K562 (cell line): ENCODE data around the gene MPDZ. TPM values are rescaled to one million over a fixed set of nuclear protein-coding genes. Genes with fewer than 3 reads are reported as not detected.
A peak's percentile ranks its signal among the peaks of the same experiment; 100 is the strongest.

Experiments
- BRD9 ChIP-seq: fragments of 450-650 bp; IDR thresholded peaks from 2 replicates; pipeline ENCODE4 v1.6.1; 2018; ENCODE audit warnings: low read depth; ENCODE audit not compliant: partially characterized antibody
- ETV5 ChIP-seq: sonication (generic); formaldehyde crosslinking; IDR thresholded peaks from 2 replicates; pipeline ENCODE4 v1.4.0; 2020; ENCODE audit warnings: low read depth, mild to moderate bottlenecking, missing genetic modification reagents
- HMG20A ChIP-seq: fragments of 450-650 bp; formaldehyde crosslinking; conservative IDR thresholded peaks from 2 replicates; pipeline ENCODE4 v1.4.0; 2020; ENCODE audit warnings: mild to moderate bottlenecking, mixed read lengths
- HOXB6 ChIP-seq: fragments of 250-450 bp; sonication (Bioruptor Pico); IDR thresholded peaks from 2 replicates; pipeline ENCODE4 v1.5.1; 2022; ENCODE audit warnings: mild to moderate bottlenecking, borderline replicate concordance
- KLF10 ChIP-seq: fragments of 250-450 bp; sonication (Bioruptor Pico); IDR thresholded peaks from 2 replicates; pipeline ENCODE4 v1.6.1; 2021; ENCODE audit warnings: matching md5 sums
- NFYB ChIP-seq: IDR thresholded peaks from 2 replicates; pipeline ENCODE4 v1.6.1; 2011; ENCODE audit warnings: mild to moderate bottlenecking, moderate library complexity; ENCODE audit not compliant: insufficient read length; ENCODE audit errors: extremely low read depth
- NR2C1 ChIP-seq, 2 experiments: fragments of 450-650 bp; IDR thresholded peaks; 2 replicates each; pipeline ENCODE4 v1.6.1; 2017; ENCODE audit warnings: mild to moderate bottlenecking in 2 of 2, antibody characterized with exemption in 1 of 2, inconsistent platforms in 1 of 2, missing compliant biosample characterization in 1 of 2, missing genetic modification characterization in 1 of 2
- PCBP1 ChIP-seq: fragments of 200-400 bp; formaldehyde crosslinking; IDR thresholded peaks from 2 replicates; pipeline ENCODE4 v1.6.1; 2018; ENCODE audit warnings: mild to moderate bottlenecking, low read depth, low read length; ENCODE audit not compliant: poor library complexity, severe bottlenecking
- POLR3A ChIP-seq: IDR thresholded peaks from 2 replicates; pipeline ENCODE4 v1.6.1; 2011; ENCODE audit warnings: borderline replicate concordance, mild to moderate bottlenecking, moderate library complexity; ENCODE audit not compliant: insufficient read length, insufficient read depth; ENCODE audit errors: extremely low read depth
- PPARD ChIP-seq: fragments of 250-450 bp; sonication (Bioruptor Pico); IDR thresholded peaks from 2 replicates; pipeline ENCODE4 v1.8.0; 2022; ENCODE audit warnings: inconsistent platforms, mild to moderate bottlenecking, moderate library complexity
- RBBP5 ChIP-seq: fragments of 200-600 bp; sonication (generic); IDR thresholded peaks from 2 replicates; pipeline ENCODE4 v1.6.1; 2012; ENCODE audit warnings: borderline replicate concordance, mild to moderate bottlenecking, low read length, control low read depth, inconsistent platforms; ENCODE audit not compliant: insufficient read depth, poor library complexity, severe bottlenecking
- RCOR1 ChIP-seq, 2 experiments: IDR thresholded peaks; 2 replicates each; pipeline ENCODE4 v1.6.1; 2012; ENCODE audit warnings: low read depth in 2 of 2, low read length in 2 of 2, borderline replicate concordance in 1 of 2, improper control_type of control experiment in 1 of 2
- TAF9B ChIP-seq: fragments of 450-650 bp; IDR thresholded peaks from 2 replicates; pipeline ENCODE4 v1.6.1; 2018; ENCODE audit warnings: mild to moderate bottlenecking; ENCODE audit not compliant: partially characterized antibody
- U2AF2 ChIP-seq: fragments of 200-400 bp; formaldehyde crosslinking; optimal IDR thresholded peaks from 2 replicates; pipeline ENCODE3; 2017; ENCODE audit warnings: low read depth, mild to moderate bottlenecking, low read length
- ZNF354B ChIP-seq: fragments of 250-450 bp; sonication (Bioruptor Pico); IDR thresholded peaks from 2 replicates; pipeline ENCODE4 v1.4.0; 2020
- ZNF696 ChIP-seq: fragments of 250-450 bp; sonication (Bioruptor Pico); conservative IDR thresholded peaks from 2 replicates; pipeline ENCODE4 v1.4.0; 2020; ENCODE audit warnings: mild to moderate bottlenecking, moderate library complexity
- polyA plus RNA-seq, 8 experiments: library from polyadenylated mRNA; depleted of rRNA in 4 of 8; stranded (reverse) in 5 of 8; unstranded in 3 of 8; fragments of >200 nt; fragmentation: Nextera tagmentation in 2 of 8; fragmentation: Illumina TruSeq in 1 of 8; extraction: Ambion mirVana in 2 of 8; extraction: Trizol in 1 of 8; gene quantifications; 2 replicates each; pipeline versions ENCODE4 v1.2.1 to v1.2.3, GENCODE V29; 2011 to 2014; ENCODE audit warnings: inconsistent platforms in 1 of 8, missing spikeins in 1 of 8
- total RNA-seq, 7 experiments: library from RNA; depleted of rRNA in 6 of 7; stranded (reverse); fragments of >200 nt in 6 of 7; fragmentation: Illumina TruSeq in 2 of 7; extraction: Trizol in 2 of 7; gene quantifications; 2 replicates each; pipeline versions ENCODE4 v1.2.1 to v1.2.3, GENCODE V29; 2011 to 2021; ENCODE audit warnings: low replicate concordance in 1 of 7
- TF ChIP-seq, protein P1 (sequence below): sonication (generic); formaldehyde crosslinking; IDR thresholded peaks from 2 replicates; pipeline ENCODE4 v1.8.0; 2023; ENCODE audit warnings: mild to moderate bottlenecking, missing genetic modification reagents
- TF ChIP-seq, protein P2 (sequence below), 2 experiments: fragments of 450-650 bp in 1 of 2; sonication (generic) in 1 of 2; formaldehyde crosslinking in 1 of 2; IDR thresholded peaks in 1 of 2; conservative IDR thresholded peaks in 1 of 2; 2 replicates each; pipeline versions ENCODE4 v1.6.1 to v1.8.1; 2016 to 2023; ENCODE audit warnings: mild to moderate bottlenecking in 2 of 2, moderate library complexity in 2 of 2, inconsistent platforms in 1 of 2, missing genetic modification reagents in 1 of 2
- TF ChIP-seq, protein P3 (sequence below): sonication (generic); formaldehyde crosslinking; IDR thresholded peaks from 2 replicates; pipeline ENCODE4 v1.9.0; 2022; ENCODE audit warnings: mild to moderate bottlenecking, missing genetic modification reagents
- TF ChIP-seq, protein P4 (sequence below): sonication (generic); formaldehyde crosslinking; IDR thresholded peaks from 2 replicates; pipeline ENCODE4 v1.9.0; 2022; ENCODE audit warnings: mild to moderate bottlenecking, missing genetic modification reagents

The MPDZ gene
- total and polyA plus RNA-seq, 9 of the 15 experiments (the other 6 are each of a cell fraction or from before 2014, with no cell fraction given): 3.9 to 13.2 (median 5.7) TPM

DNA sequence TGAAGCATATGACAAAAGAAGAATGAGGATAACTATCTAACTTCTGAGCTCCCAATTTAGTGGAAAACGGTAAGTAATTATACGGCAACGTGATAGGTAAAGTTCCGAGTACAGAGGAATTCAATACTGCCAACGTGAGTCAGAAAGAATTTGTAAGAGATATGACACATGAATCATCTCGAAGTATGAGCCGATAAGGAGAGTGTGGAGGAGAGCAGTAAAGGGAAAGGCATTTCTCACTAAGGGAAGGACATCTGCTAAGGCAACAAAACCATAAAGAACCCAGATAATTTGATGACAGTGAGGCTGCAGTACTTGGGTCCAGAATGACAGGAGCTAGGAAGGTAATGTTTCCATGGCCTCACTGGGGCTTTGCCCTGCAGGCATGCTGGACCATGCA, 11.0 kb downstream of the MPDZ start (continued):
- TF ChIP-seq PCBP1 (no peak), ETV5 (CRISPR knock-in tag) (no peak), NFYB (no peak), ZNF354B (CRISPR knock-in tag) (no peak), HOXB6 (CRISPR knock-in tag) (no peak), ZNF696 (CRISPR knock-in tag) (no peak), RCOR1 (IDR thresholded peaks at IDR 0.05; ENCODE audit: borderline replicate concordance in 1 of 2, low read depth in 2 of 2, low read length in 2 of 2) (peak in 1 of 2 experiments; percentile 74; a peak in 1 of 4 replicates), KLF10 (CRISPR knock-in tag) (no peak), RBBP5 (no peak), NR2C1 (IDR thresholded peaks at IDR 0.05) (no peak), NR2C1 (tag; IDR thresholded peaks at IDR 0.05) (no peak), POLR3A (no peak), HMG20A (no peak), BRD9 (peak; percentile 45), TAF9B (peak; percentile 34), U2AF2 (no peak), PPARD (CRISPR knock-in tag) (no peak)
- TF ChIP-seq, protein P1, sequence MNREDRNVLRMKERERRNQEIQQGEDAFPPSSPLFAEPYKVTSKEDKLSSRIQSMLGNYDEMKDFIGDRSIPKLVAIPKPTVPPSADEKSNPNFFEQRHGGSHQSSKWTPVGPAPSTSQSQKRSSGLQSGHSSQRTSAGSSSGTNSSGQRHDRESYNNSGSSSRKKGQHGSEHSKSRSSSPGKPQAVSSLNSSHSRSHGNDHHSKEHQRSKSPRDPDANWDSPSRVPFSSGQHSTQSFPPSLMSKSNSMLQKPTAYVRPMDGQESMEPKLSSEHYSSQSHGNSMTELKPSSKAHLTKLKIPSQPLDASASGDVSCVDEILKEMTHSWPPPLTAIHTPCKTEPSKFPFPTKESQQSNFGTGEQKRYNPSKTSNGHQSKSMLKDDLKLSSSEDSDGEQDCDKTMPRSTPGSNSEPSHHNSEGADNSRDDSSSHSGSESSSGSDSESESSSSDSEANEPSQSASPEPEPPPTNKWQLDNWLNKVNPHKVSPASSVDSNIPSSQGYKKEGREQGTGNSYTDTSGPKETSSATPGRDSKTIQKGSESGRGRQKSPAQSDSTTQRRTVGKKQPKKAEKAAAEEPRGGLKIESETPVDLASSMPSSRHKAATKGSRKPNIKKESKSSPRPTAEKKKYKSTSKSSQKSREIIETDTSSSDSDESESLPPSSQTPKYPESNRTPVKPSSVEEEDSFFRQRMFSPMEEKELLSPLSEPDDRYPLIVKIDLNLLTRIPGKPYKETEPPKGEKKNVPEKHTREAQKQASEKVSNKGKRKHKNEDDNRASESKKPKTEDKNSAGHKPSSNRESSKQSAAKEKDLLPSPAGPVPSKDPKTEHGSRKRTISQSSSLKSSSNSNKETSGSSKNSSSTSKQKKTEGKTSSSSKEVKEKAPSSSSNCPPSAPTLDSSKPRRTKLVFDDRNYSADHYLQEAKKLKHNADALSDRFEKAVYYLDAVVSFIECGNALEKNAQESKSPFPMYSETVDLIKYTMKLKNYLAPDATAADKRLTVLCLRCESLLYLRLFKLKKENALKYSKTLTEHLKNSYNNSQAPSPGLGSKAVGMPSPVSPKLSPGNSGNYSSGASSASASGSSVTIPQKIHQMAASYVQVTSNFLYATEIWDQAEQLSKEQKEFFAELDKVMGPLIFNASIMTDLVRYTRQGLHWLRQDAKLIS (CRISPR knock-in tag): no peak
- TF ChIP-seq, protein P2, sequence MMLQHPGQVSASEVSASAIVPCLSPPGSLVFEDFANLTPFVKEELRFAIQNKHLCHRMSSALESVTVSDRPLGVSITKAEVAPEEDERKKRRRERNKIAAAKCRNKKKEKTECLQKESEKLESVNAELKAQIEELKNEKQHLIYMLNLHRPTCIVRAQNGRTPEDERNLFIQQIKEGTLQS (IDR thresholded peaks at IDR 0.05): peak; percentile 75
- TF ChIP-seq, protein P2 (CRISPR knock-in tag; conservative IDR thresholded peaks at IDR 0.05): no peak
- TF ChIP-seq, protein P3, sequence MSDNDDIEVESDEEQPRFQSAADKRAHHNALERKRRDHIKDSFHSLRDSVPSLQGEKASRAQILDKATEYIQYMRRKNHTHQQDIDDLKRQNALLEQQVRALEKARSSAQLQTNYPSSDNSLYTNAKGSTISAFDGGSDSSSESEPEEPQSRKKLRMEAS: no peak
- TF ChIP-seq, protein P4, sequence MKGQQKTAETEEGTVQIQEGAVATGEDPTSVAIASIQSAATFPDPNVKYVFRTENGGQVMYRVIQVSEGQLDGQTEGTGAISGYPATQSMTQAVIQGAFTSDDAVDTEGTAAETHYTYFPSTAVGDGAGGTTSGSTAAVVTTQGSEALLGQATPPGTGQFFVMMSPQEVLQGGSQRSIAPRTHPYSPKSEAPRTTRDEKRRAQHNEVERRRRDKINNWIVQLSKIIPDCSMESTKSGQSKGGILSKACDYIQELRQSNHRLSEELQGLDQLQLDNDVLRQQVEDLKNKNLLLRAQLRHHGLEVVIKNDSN (CRISPR knock-in tag): no peak
